ENCODE results near the gene CFL1.
"Not testable (repeated sequence)": the region's sequence is repeated elsewhere in the genome, so short reads cannot be mapped to it uniquely, and the experiment has no call there.

Gene CFL1

DNA sequence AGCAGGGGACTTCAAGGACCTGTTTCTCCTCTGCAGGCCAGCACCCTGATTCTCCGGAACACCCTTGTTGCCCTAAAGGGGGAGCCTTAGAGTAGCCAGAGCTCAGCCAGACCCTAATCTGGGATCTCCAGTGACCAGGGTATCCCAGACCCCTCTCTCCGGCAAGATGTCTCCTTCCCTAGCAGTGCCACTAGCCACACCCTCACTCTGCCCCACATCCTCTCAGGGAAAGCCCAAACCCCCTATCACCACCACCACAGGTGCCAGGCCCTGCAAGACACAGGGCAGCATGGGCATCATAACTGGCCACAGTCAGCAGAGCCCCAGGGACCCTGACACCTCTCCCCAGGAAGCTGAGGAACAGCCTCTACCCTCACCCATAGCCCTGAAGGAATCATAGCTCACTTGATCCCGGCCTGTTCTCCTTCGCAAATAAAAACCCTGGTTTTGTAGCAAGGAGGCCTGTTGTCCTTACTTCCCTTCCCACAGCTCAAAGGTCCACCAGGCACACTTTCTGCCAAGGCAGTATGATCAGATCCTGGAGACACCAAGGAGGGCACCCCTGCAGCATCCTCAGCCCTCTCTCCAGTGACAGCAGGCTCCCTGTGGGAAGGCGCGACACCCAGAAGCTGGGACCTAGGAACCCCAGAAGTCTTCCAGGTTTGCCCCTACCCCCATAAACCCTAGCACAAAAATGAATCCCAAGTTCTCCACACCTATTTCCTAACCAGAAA is 4.6 kb downstream of the CFL1 start:
- Histone ChIP-seq H3K36me3 (peaks cover 58 to 65% (median 60%) of the 10 kb centered on the region in 11 experiments), H3K4me1 (peaks cover 18 to 35% (median 24%) of the 10 kb centered on the region in 10 experiments), H4K20me1 (peaks cover 74 to 96% (median 90%) of the 10 kb centered on the region in 11 experiments), H3K9ac (peak overlapping the region in 4 of 11 experiments; percentile 92 to 99 (median 96); a peak in 3 of 22 replicates), H3K4me2 (peak overlapping the region in 2 of 11 experiments; percentile 90; a peak in 4 of 22 replicates), H3K4me3 (no peak overlapping the region), H3K9me3 (replicated peaks in 1 of 11) (peaks cover 0 to 16% (median 0%) of the 10 kb centered on the region in 11 experiments; a peak in 9 of 22 replicates), H3K27me3 (no peaks in the 10 kb centered on the region), H3K27ac (no peak overlapping the region)
- TF ChIP-seq Cebpa-rat (IDR thresholded peaks at IDR 0.05): no peak

DNA sequence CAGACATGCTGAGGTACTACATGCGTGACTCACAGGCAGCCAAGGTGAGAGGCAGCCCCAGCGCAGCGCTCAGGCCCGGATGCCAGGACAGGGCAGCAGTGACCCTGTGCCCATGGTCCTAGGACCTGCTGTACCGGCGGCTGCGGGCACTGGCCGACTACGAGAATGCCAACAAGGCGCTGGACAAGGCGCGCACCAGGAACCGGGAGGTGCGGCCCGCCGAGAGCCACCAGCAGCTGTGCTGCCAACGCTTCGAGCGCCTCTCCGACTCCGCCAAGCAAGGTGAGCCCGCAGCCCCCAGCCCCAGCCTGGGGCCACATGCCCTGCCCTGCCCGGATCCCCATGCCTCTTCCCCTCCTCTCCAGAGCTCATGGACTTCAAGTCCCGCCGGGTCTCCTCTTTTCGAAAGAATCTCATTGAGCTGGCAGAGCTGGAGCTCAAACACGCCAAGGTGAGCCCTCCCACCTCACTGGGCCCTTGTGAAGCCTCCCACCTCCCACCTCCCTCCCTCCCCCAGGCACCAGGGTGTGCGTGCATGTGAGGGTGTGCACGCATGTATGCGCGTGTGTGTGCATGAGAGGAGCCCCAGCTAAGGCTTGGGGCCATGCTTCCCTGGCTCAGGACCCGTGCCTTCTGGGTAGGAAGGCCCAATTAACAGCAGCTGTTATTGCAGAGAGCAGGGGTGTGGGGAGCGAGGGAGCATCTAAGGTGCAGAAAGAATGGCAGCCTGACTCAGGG is 5.3 kb downstream of the CFL1 start:
- Histone ChIP-seq H3K27me3 (no peaks in the 10 kb centered on the region), H3K4me2 (no peak overlapping the region; a peak in 1 of 22 replicates), H3K4me1 (peaks cover 18 to 35% (median 24%) of the 10 kb centered on the region in 10 experiments), H3K27ac (no peak overlapping the region), H3K36me3 (peaks cover 58 to 65% (median 60%) of the 10 kb centered on the region in 11 experiments), H3K9me3 (replicated peaks in 1 of 11) (peaks cover 0 to 16% (median 0%) of the 10 kb centered on the region in 11 experiments; a peak in 9 of 22 replicates), H4K20me1 (peaks cover 71 to 99% (median 88%) of the 10 kb centered on the region in 11 experiments), H3K4me3 (no peak overlapping the region), H3K9ac (no peak overlapping the region; a peak in 1 of 22 replicates)
- no peak for TF ChIP-seq Cebpa-rat (IDR thresholded peaks at IDR 0.05)

- TF ChIP-seq Cebpa-rat (IDR thresholded peaks at IDR 0.05): no peak
- no peaks in the 10 kb centered on the region for H3K27me3 ChIP-seq
- peaks cover 65 to 92% (median 80%) of the 10 kb centered on the region in 11 experiments for H4K20me1 ChIP-seq
- H3K4me1 ChIP-seq: peaks cover 18 to 35% (median 24%) of the 10 kb centered on the region in 10 experiments
- H3K36me3 ChIP-seq: peaks cover 58 to 65% (median 60%) of the 10 kb centered on the region in 11 experiments
- no peak overlapping the region for H3K4me3 ChIP-seq
- H3K9ac ChIP-seq: no peak overlapping the region
- H3K9me3 ChIP-seq (replicated peaks in 1 of 11): peaks cover 0 to 16% (median 0%) of the 10 kb centered on the region in 11 experiments; a peak in 9 of 22 replicates
- no peak overlapping the region for H3K4me2 ChIP-seq
- no peak overlapping the region for H3K27ac ChIP-seq
Measured at GRCh38 chr11:65851811-65852507, 6.0 kb downstream of the CFL1 start.

DNA sequence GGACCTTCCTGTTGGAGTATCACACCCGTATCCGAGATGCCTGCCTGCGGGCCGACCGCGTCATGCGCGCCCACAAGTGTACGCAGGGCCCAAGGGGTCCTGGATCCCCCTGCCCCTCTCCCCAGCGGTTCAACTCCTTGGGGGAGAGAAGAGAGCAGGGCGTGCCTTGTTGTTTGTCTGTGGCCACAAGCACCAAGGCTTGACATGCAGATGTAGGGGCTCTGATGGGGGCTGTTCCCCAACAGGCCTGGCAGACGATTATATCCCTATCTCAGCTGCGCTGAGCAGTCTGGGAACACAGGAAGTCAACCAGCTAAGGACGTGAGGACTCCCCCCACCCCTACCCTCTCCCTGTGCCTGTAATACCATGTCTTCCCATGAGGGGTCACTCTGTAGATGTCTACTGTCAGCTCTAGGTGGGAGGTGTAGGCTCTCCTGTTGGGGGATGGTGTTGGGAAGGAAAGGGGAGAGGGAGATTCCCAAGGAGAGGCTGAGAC is 6.8 kb downstream of the CFL1 start:
- no peak overlapping the region for H3K4me2 ChIP-seq
- peaks cover 0 to 16% (median 0%) of the 10 kb centered on the region in 11 experiments; a peak in 9 of 22 replicates for H3K9me3 ChIP-seq (replicated peaks in 1 of 11)
- no peak for TF ChIP-seq Cebpa-rat (IDR thresholded peaks at IDR 0.05)
- peak overlapping the region in 1 of 11 experiments; percentile 3; a peak in 1 of 22 replicates for H3K27ac ChIP-seq
- H4K20me1 ChIP-seq: peaks cover 57 to 84% (median 72%) of the 10 kb centered on the region in 11 experiments
- H3K4me1 ChIP-seq: peaks cover 13 to 33% (median 18%) of the 10 kb centered on the region in 10 experiments
- H3K9ac ChIP-seq: no peak overlapping the region
- H3K36me3 ChIP-seq: peaks cover 52 to 58% (median 53%) of the 10 kb centered on the region in 11 experiments
- H3K27me3 ChIP-seq: no peaks in the 10 kb centered on the region
- H3K4me3 ChIP-seq: no peak overlapping the region

- peaks cover 50 to 77% (median 65%) of the 10 kb centered on the region in 11 experiments for H4K20me1 ChIP-seq
- peaks cover 6 to 26% (median 11%) of the 10 kb centered on the region in 10 experiments for H3K4me1 ChIP-seq
- peak overlapping the region in 1 of 11 experiments; percentile 3; a peak in 1 of 22 replicates for H3K27ac ChIP-seq
- no peaks in the 10 kb centered on the region for H3K27me3 ChIP-seq
- no peak overlapping the region for H3K4me3 ChIP-seq
- no peak overlapping the region for H3K4me2 ChIP-seq
- H3K36me3 ChIP-seq: peaks cover 45 to 51% (median 46%) of the 10 kb centered on the region in 11 experiments
- no peak overlapping the region; a peak in 1 of 22 replicates for H3K9ac ChIP-seq
- H3K9me3 ChIP-seq (replicated peaks in 1 of 11): peaks cover 0 to 16% (median 0%) of the 10 kb centered on the region in 11 experiments; a peak in 9 of 22 replicates
- TF ChIP-seq Cebpa-rat (IDR thresholded peaks at IDR 0.05): no peak
Measured at GRCh38 chr11:65850217-65851082, 7.5 kb downstream of the CFL1 start.

DNA sequence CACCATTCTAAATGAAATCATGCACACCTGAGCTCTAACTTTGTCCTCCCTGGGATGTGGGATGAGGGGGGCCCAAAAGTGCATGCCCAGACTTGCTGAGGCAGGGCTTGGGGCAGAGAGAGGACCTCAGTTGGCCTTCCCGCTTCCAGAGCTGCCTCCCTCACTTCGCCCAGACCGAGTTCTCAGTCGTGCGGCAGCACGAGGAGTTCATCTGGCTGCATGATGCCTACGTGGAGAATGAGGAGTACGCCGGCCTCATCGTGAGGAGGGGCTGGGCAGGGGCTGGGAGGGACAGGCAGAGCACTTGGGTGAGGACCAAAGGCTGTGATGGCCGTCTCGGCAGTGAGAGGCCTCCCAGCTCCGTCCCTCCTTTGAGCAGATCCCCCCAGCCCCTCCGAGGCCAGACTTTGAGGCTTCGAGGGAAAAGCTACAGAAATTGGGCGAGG is 8.2 kb downstream of the CFL1 start:
- H3K9ac ChIP-seq: no peak overlapping the region
- no peak overlapping the region for H3K4me2 ChIP-seq

DNA sequence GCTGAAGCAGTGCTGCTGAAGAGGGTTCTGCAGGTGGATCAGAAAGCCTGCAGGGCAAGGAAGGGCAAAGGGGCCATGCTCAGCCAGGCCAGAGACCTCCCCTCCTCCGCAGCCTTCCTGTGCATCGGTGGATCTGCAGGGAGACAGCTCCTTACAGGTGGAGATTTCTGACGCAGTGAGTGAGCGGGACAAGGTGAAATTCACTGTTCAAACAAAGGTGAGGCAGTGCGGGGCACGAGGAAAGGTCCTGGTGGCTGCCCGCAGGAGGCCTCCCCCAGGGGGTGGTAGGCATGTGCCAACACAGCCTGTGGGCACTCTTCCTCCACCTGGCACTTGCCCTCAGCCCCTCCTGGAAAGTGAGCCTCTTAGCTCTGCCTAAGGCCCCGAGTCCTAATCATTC is 8.6 kb downstream of the CFL1 start:
- TF ChIP-seq Cebpa-rat (IDR thresholded peaks at IDR 0.05): no peak
- peaks cover 0 to 15% (median under 1%) of the 10 kb centered on the region in 10 experiments; a peak in 12 of 20 replicates for H3K4me1 ChIP-seq
- H3K4me2 ChIP-seq: no peak overlapping the region
- peaks cover 39 to 66% (median 55%) of the 10 kb centered on the region in 11 experiments for H4K20me1 ChIP-seq
- no peak overlapping the region for H3K4me3 ChIP-seq
- no peak overlapping the region for H3K27ac ChIP-seq
- H3K27me3 ChIP-seq: no peaks in the 10 kb centered on the region
- peaks cover 34 to 40% (median 35%) of the 10 kb centered on the region in 11 experiments for H3K36me3 ChIP-seq
- H3K9ac ChIP-seq: no peak overlapping the region
- H3K9me3 ChIP-seq (replicated peaks in 1 of 11): peaks cover 0 to 16% (median 0%) of the 10 kb centered on the region in 11 experiments; a peak in 9 of 22 replicates

More for the DNA sequence above, 8.2 kb downstream of the CFL1 start:
- Histone ChIP-seq H3K9me3 (replicated peaks in 1 of 11) (peaks cover 0 to 16% (median 0%) of the 10 kb centered on the region in 11 experiments; a peak in 9 of 22 replicates), H3K36me3 (peaks cover 39 to 44% (median 40%) of the 10 kb centered on the region in 11 experiments), H3K4me3 (no peak overlapping the region), H3K4me1 (peaks cover 0 to 19% (median 5%) of the 10 kb centered on the region in 10 experiments; a peak in 14 of 20 replicates), H3K27ac (no peak overlapping the region), H4K20me1 (peaks cover 43 to 70% (median 59%) of the 10 kb centered on the region in 11 experiments), H3K27me3 (no peaks in the 10 kb centered on the region)
- TF ChIP-seq Cebpa-rat (IDR thresholded peaks at IDR 0.05): no peak

DNA sequence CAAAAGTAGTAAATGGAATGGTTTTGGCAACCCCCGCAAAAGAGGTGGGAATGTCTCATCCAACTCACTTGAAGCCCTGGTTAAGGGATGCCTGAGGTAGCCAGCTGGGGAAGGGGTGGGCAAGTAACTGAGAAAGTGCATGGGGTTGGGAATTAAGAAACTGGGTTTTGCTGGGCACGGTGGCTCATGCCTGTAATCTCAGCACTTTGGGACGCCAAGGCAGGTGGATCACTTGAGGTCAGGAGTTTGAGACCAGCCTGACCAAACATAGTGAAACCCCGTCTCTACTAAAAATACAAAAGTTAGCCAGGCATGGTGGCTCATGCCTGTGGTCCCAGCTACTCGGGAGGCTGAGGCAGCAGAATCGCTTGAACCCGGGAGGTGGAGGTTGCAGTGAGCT is 9.3 kb downstream of the CFL1 start:
- not testable (repeated sequence) for H3K4me3 ChIP-seq, H3K27ac ChIP-seq, H3K4me2 ChIP-seq, H3K27me3 ChIP-seq, H3K4me1 ChIP-seq, H3K9ac ChIP-seq
- Histone ChIP-seq H4K20me1 (peaks cover 32 to 59% (median 48%) of the 10 kb centered on the region in 11 experiments), H3K9me3 (replicated peaks in 1 of 11) (peaks cover 0 to 16% (median 0%) of the 10 kb centered on the region in 11 experiments; a peak in 9 of 22 replicates), H3K36me3 (peaks cover 28 to 33% (median 29%) of the 10 kb centered on the region in 11 experiments)

Data from BLaER1 treated with 17β-estradiol and CSF1 and Interleukin-3, amounts not matched to agents 10 nM and 100 nM (cell line).